Gastroesophageal sphincter (tissue), 3 donors: ENCODE data around the gene MRGPRX3.

Experiments
- EP300 ChIP-seq: sonication (generic); formaldehyde crosslinking; IDR thresholded peaks from one replicate; pipeline ENCODE4 v1.6.1; 2017; ENCODE audit warnings: antibody characterized with exemption, mild to moderate bottlenecking
- POLR2A ChIP-seq, 2 donors: fragments of 450-650 bp; IDR thresholded peaks; one replicate each; pipeline ENCODE4 v1.6.1; 2017; ENCODE audit warnings: antibody characterized with exemption in 2 of 2, mild to moderate bottlenecking in 2 of 2, moderate library complexity in 1 of 2
- POLR2AphosphoS5 ChIP-seq: sonication (generic); formaldehyde crosslinking; IDR thresholded peaks from one replicate; pipeline ENCODE4 v1.6.1; 2017; ENCODE audit warnings: antibody characterized with exemption
- TF ChIP-seq, protein P1 (sequence below), 4 experiments: fragments of 200-600 bp in 2 of 4; fragments of 450-650 bp in 2 of 4; sonication (generic) in 1 of 4; IDR thresholded peaks; one replicate each; pipeline ENCODE4 v1.5.1; 2017 to 2019; ENCODE audit warnings: antibody characterized with exemption in 4 of 4, mild to moderate bottlenecking in 2 of 4, moderate library complexity in 2 of 4

GRCh38 chr11:18091731-18092130, 40.6 kb upstream of the MRGPRX3 start:
- TF ChIP-seq, protein P1, sequence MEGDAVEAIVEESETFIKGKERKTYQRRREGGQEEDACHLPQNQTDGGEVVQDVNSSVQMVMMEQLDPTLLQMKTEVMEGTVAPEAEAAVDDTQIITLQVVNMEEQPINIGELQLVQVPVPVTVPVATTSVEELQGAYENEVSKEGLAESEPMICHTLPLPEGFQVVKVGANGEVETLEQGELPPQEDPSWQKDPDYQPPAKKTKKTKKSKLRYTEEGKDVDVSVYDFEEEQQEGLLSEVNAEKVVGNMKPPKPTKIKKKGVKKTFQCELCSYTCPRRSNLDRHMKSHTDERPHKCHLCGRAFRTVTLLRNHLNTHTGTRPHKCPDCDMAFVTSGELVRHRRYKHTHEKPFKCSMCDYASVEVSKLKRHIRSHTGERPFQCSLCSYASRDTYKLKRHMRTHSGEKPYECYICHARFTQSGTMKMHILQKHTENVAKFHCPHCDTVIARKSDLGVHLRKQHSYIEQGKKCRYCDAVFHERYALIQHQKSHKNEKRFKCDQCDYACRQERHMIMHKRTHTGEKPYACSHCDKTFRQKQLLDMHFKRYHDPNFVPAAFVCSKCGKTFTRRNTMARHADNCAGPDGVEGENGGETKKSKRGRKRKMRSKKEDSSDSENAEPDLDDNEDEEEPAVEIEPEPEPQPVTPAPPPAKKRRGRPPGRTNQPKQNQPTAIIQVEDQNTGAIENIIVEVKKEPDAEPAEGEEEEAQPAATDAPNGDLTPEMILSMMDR (IDR thresholded peaks at IDR 0.05) = no peak
- TF ChIP-seq POLR2AphosphoS5 = no peak
- TF ChIP-seq POLR2A (IDR thresholded peaks at IDR 0.05) = no peak
- no peak for TF ChIP-seq EP300
